GM18502 (cell line): ENCODE data around the gene DIAPH1.
"Not testable (repeated sequence)": the region's sequence is repeated elsewhere in the genome, so short reads cannot be mapped to it uniquely, and the experiment has no call there.

Experiments used
- ATAC-seq: cut with Tn5 transposase; IDR thresholded peaks from one replicate; pipeline ENCODE4 v1.9.1; 2021; ENCODE audit warnings: mild to moderate bottlenecking; ENCODE audit not compliant: unreplicated experiment, poor library complexity

The DIAPH1 gene

GRCh38 chr5:141615991-141616720 lies 2.6 kb downstream of the DIAPH1 start:
- no peak for ATAC-seq

GRCh38 chr5:141613344-141613743 lies 5.5 kb downstream of the DIAPH1 start:
- no peak for ATAC-seq

GRCh38 chr5:141611289-141611688 lies 7.5 kb downstream of the DIAPH1 start:
- ATAC-seq = no peak

GRCh38 chr5:141609921-141610320 lies 8.9 kb downstream of the DIAPH1 start:
- ATAC-seq = not testable (repeated sequence)

- no peak for ATAC-seq
Observed at GRCh38 chr5:141609044-141609443, 9.8 kb downstream of the DIAPH1 start.

- no peak for ATAC-seq
Observed at GRCh38 chr5:141608557-141608956, 10.2 kb downstream of the DIAPH1 start.

- ATAC-seq = no peak
Observed at GRCh38 chr5:141608046-141608445, 10.8 kb downstream of the DIAPH1 start.

- ATAC-seq = peak; percentile 96
Observed at GRCh38 chr5:141605523-141606277, 13.1 kb downstream of the DIAPH1 start.

- no peak for ATAC-seq
Observed at GRCh38 chr5:141603923-141604717, 14.7 kb downstream of the DIAPH1 start.

- no peak for ATAC-seq
Observed at GRCh38 chr5:141602606-141603005, 16.2 kb downstream of the DIAPH1 start.

- ATAC-seq = peak; percentile 66
Observed at GRCh38 chr5:141598391-141599345, 20.1 kb downstream of the DIAPH1 start.

- ATAC-seq = peak; percentile 31
Observed at GRCh38 chr5:141597814-141598213, 21.0 kb downstream of the DIAPH1 start.

GRCh38 chr5:141597394-141597793 lies 21.4 kb downstream of the DIAPH1 start:
- ATAC-seq = peak; percentile 47

GRCh38 chr5:141596867-141597266 lies 21.9 kb downstream of the DIAPH1 start:
- ATAC-seq = no peak

GRCh38 chr5:141590127-141590526 lies 28.7 kb downstream of the DIAPH1 start:
- ATAC-seq = no peak

GRCh38 chr5:141586246-141586645 lies 32.6 kb downstream of the DIAPH1 start:
- ATAC-seq = no peak

GRCh38 chr5:141585594-141585993 lies 33.2 kb downstream of the DIAPH1 start:
- ATAC-seq = no peak

GRCh38 chr5:141574122-141574510 lies 44.7 kb downstream of the DIAPH1 start:
- ATAC-seq = no peak

- ATAC-seq = no peak
Observed at GRCh38 chr5:141573489-141574121, 45.2 kb downstream of the DIAPH1 start.
